Left lung (tissue), 10 donors: Measurements from ENCODE around the gene IKBKE. TPM values are rescaled to one million over a fixed set of nuclear protein-coding genes. Genes with fewer than 3 reads are reported as not detected.
A peak's percentile ranks its signal among the peaks of the same experiment; 100 is the strongest.
"Not testable (repeated sequence)": the region's sequence is repeated elsewhere in the genome, so short reads cannot be mapped to it uniquely, and the experiment has no call there.

Source experiments
- ATAC-seq: fragments of 200-7000 bp; cut with Tn5 transposase; one replicate; pipeline ENCODE4 v1.9.1; 2020; ENCODE audit warnings: moderate library complexity
- DNase-seq, 4 donors: peaks; one replicate each; pipeline ENCODE4 v3.0.0-alpha.2; 2013 to 2020
- H3K27ac ChIP-seq, 2 donors: fragments of 200-600 bp; sonication (generic) in 1 of 2; one replicate each; pipeline versions ENCODE4 v1.5.0 to v1.8.0; 2020 to 2021
- H3K27me3 ChIP-seq, 2 donors: fragments of 200-600 bp; sonication (generic) in 1 of 2; one replicate each; pipeline versions ENCODE4 v1.5.0 to v1.8.0; 2020 to 2021
- H3K36me3 ChIP-seq, 2 donors: fragments of 200-600 bp; sonication (generic) in 1 of 2; one replicate each; pipeline versions ENCODE4 v1.5.0 to v1.8.0; 2020 to 2021
- H3K4me1 ChIP-seq, 2 donors: fragments of 200-600 bp; one replicate each; pipeline ENCODE4 v1.8.0; 2021
- H3K4me3 ChIP-seq, 2 donors: fragments of 200-600 bp; sonication (generic) in 1 of 2; one replicate each; pipeline versions ENCODE4 v1.5.0 to v1.8.0; 2020 to 2021; ENCODE audit warnings: mild to moderate bottlenecking in 1 of 2
- H3K9me3 ChIP-seq, 2 donors: fragments of 200-600 bp; sonication (generic) in 1 of 2; one replicate each; pipeline versions ENCODE4 v1.5.0 to v1.8.0; 2020 to 2021
- intact Hi-C, 2 donors: fragments of 100-400 bp; cut with DNase I; formaldehyde crosslinking; loops; one replicate each; pipeline versions ENCODE4 v1.11.2 to v1.14.2; 2022
- polyA plus RNA-seq, 6 donors: library from polyadenylated mRNA; unstranded; fragments of 120-200 nt; gene quantifications; one replicate each; pipeline ENCODE4 v1.2.1, GENCODE V29; 2013; ENCODE audit not compliant: insufficient read length in 6 of 6
- total RNA-seq, 2 donors: library from RNA; stranded (reverse); fragmentation: NEBNext Ultra II Directional; extraction: Animal tissue kit (Norgen Biotek cat#: 25700); gene quantifications; one replicate each; pipeline ENCODE4 v1.2.1, GENCODE V29; 2021
- TF ChIP-seq, protein P1 (sequence below), 2 donors: fragments of 200-600 bp; sonication (generic) in 1 of 2; IDR thresholded peaks; one replicate each; pipeline versions ENCODE4 v1.5.0 to v1.8.0; 2021; ENCODE audit warnings: antibody characterized with exemption in 2 of 2
- donor health status: DM: no; HTN: yes; CAD: no.
- donor health status: DM: no; HTN: no; CAD: no.

IKBKE gene
- total and polyA plus RNA-seq, 8 donors = 4.7 to 17.8 (median 7.8) TPM

GRCh38 chr1:206480211-206480610 lies 9.9 kb downstream of the IKBKE start:
- H3K9me3 ChIP-seq = no peaks in the 10 kb centered on the region
- intact Hi-C loops = no loop called here
- no peak overlapping the region for H3K27ac ChIP-seq
- no peaks in the 10 kb centered on the region for H3K27me3 ChIP-seq
- ATAC-seq (no peak), DNase-seq (peak in 1 of 4 donors; percentile 48)
- no peaks in the 10 kb centered on the region for H3K4me1 ChIP-seq
- H3K4me3 ChIP-seq = no peak overlapping the region
- TF ChIP-seq, protein P1, sequence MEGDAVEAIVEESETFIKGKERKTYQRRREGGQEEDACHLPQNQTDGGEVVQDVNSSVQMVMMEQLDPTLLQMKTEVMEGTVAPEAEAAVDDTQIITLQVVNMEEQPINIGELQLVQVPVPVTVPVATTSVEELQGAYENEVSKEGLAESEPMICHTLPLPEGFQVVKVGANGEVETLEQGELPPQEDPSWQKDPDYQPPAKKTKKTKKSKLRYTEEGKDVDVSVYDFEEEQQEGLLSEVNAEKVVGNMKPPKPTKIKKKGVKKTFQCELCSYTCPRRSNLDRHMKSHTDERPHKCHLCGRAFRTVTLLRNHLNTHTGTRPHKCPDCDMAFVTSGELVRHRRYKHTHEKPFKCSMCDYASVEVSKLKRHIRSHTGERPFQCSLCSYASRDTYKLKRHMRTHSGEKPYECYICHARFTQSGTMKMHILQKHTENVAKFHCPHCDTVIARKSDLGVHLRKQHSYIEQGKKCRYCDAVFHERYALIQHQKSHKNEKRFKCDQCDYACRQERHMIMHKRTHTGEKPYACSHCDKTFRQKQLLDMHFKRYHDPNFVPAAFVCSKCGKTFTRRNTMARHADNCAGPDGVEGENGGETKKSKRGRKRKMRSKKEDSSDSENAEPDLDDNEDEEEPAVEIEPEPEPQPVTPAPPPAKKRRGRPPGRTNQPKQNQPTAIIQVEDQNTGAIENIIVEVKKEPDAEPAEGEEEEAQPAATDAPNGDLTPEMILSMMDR (IDR thresholded peaks at IDR 0.05) = no peak
- H3K36me3 ChIP-seq = peaks cover 0 to 82% of the 10 kb centered on the region in 2 donors

DNA sequence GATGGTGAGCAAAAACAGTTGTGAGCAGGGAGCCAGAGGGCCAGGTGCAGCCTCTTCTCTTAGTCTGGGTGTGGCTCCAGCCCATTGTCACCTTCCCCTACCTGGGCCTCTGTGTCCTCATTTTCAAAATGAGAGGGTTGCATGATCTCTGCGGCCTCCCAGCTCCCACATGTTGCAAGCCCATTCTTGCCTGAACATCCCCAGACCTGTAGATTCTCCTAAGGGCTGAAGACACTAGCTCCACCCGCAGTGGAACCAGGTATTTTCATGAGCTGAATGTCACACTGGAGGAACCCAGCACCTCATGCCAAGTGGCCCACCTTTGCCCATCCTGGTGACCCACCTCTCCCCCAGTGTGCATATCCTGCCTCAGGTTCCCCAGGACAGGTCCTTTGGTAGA lies 12.3 kb downstream of the IKBKE start:
- Histone ChIP-seq H3K4me1 (peaks cover 0 to 4% of the 10 kb centered on the region in 2 donors), H3K27me3 (no peaks in the 10 kb centered on the region), H3K9me3 (no peaks in the 10 kb centered on the region), H3K4me3 (no peak overlapping the region), H3K27ac (no peak overlapping the region), H3K36me3 (peaks cover 0 to 73% of the 10 kb centered on the region in 2 donors)
- DNase-seq (no peak), ATAC-seq (no peak)
- TF ChIP-seq, protein P1 (IDR thresholded peaks at IDR 0.05) = no peak
- intact Hi-C loops = no loop called here

- H3K9me3 ChIP-seq, H3K27me3 ChIP-seq, H3K4me1 ChIP-seq, ATAC-seq, H3K27ac ChIP-seq, intact Hi-C loops, H3K4me3 ChIP-seq, DNase-seq: not testable (repeated sequence)
- peaks cover 0 to 69% of the 10 kb centered on the region in 2 donors for H3K36me3 ChIP-seq
Observed at GRCh38 chr1:206483864-206484263, 13.6 kb downstream of the IKBKE start.

GRCh38 chr1:206484901-206485300 lies 14.6 kb downstream of the IKBKE start:
- DNase-seq (peak in 1 of 4 donors; percentile 65), ATAC-seq (no peak)
- TF ChIP-seq, protein P1 (IDR thresholded peaks at IDR 0.05) = no peak
- intact Hi-C loops = loop anchor here in 1 of 2 donors (5.0 kb wide), 1 partner anchor 102 kb away; no protein-coding TSS in a partner anchor
- no peak overlapping the region for H3K27ac ChIP-seq
- peaks cover 0 to 4% of the 10 kb centered on the region in 2 donors for H3K4me1 ChIP-seq
- H3K4me3 ChIP-seq = no peak overlapping the region
- no peaks in the 10 kb centered on the region for H3K9me3 ChIP-seq
- H3K36me3 ChIP-seq = peaks cover 0 to 66% of the 10 kb centered on the region in 2 donors
- H3K27me3 ChIP-seq = no peaks in the 10 kb centered on the region

GRCh38 chr1:206486995-206487788 lies 16.9 kb downstream of the IKBKE start:
- peaks cover 0 to 4% of the 10 kb centered on the region in 2 donors for H3K4me1 ChIP-seq
- no peak for ATAC-seq
- intact Hi-C loops = loop anchor here in 1 of 2 donors (5.0 kb wide), 1 partner anchor 100 kb away; no protein-coding TSS in a partner anchor
- DNase-seq = no peak
- peaks cover 0 to 72% of the 10 kb centered on the region in 2 donors for H3K36me3 ChIP-seq
- no peaks in the 10 kb centered on the region for H3K27me3 ChIP-seq
- TF ChIP-seq, protein P1 (IDR thresholded peaks at IDR 0.05) = no peak
- H3K9me3 ChIP-seq = no peaks in the 10 kb centered on the region
- no peak overlapping the region for H3K27ac ChIP-seq
- no peak overlapping the region for H3K4me3 ChIP-seq
